Mesothelial cell of epicardium (in vitro differentiated cells): Measurements from ENCODE around the gene NPY4R. TPM values are rescaled to one million over a fixed set of nuclear protein-coding genes. Genes with fewer than 3 reads are reported as not detected.
"Not testable (repeated sequence)": the region's sequence is repeated elsewhere in the genome, so short reads cannot be mapped to it uniquely, and the experiment has no call there.

ENCODE experiments used
- DNase-seq, 2 experiments: peaks; one replicate each; pipeline ENCODE4 v3.0.0; 2021; ENCODE audit warnings: low spot score in 2 of 2; ENCODE audit not compliant: unreplicated experiment in 2 of 2
- H3K27ac Mint-ChIP-seq: 2 replicates; pipeline ENCODE4 v1.8.0; 2021; ENCODE audit warnings: mixed read lengths
- H3K27me3 Mint-ChIP-seq: 2 replicates; pipeline ENCODE4 v1.8.0; 2021; ENCODE audit warnings: low read depth, mixed read lengths
- H3K36me3 Mint-ChIP-seq: 2 replicates; pipeline ENCODE4 v1.8.0; 2021; ENCODE audit warnings: mixed read lengths
- H3K4me1 Mint-ChIP-seq: 2 replicates; pipeline ENCODE4 v1.8.0; 2021; ENCODE audit warnings: mixed read lengths
- H3K4me3 Mint-ChIP-seq: 2 replicates; pipeline ENCODE4 v1.8.0; 2021; ENCODE audit warnings: mild to moderate bottlenecking, moderate library complexity, mixed read lengths
- H3K9me3 Mint-ChIP-seq: 2 replicates; pipeline ENCODE4 v1.8.0; 2021; ENCODE audit warnings: mixed read lengths
- total RNA-seq: library from RNA; stranded (reverse); gene quantifications from 3 replicates; pipeline ENCODE4 v1.2.1, GENCODE V29; 2021

Gene NPY4R
- total RNA-seq, 1 donor from 2014 or later: not detected

- H3K27me3 Mint-ChIP-seq, H3K4me1 Mint-ChIP-seq, DNase-seq, H3K27ac Mint-ChIP-seq, H3K9me3 Mint-ChIP-seq, H3K36me3 Mint-ChIP-seq, H3K4me3 Mint-ChIP-seq: not testable (repeated sequence)
These were observed 18.3 kb downstream of the NPY4R start for GRCh38 chr10:46447439-46447838.

GRCh38 chr10:46445389-46446122, 20.2 kb downstream of the NPY4R start:
- H3K27ac Mint-ChIP-seq, H3K27me3 Mint-ChIP-seq, DNase-seq, H3K4me3 Mint-ChIP-seq, H3K36me3 Mint-ChIP-seq, H3K9me3 Mint-ChIP-seq, H3K4me1 Mint-ChIP-seq: not testable (repeated sequence)

GRCh38 chr10:46443422-46443821, 22.3 kb downstream of the NPY4R start:
- not testable (repeated sequence) for H3K9me3 Mint-ChIP-seq, H3K27me3 Mint-ChIP-seq, H3K4me3 Mint-ChIP-seq, H3K4me1 Mint-ChIP-seq, H3K27ac Mint-ChIP-seq, H3K36me3 Mint-ChIP-seq, DNase-seq

- H3K27ac Mint-ChIP-seq, H3K27me3 Mint-ChIP-seq, H3K36me3 Mint-ChIP-seq, DNase-seq, H3K4me3 Mint-ChIP-seq, H3K4me1 Mint-ChIP-seq, H3K9me3 Mint-ChIP-seq: not testable (repeated sequence)
These were observed 23.0 kb downstream of the NPY4R start for GRCh38 chr10:46442706-46443275.

- not testable (repeated sequence) for H3K36me3 Mint-ChIP-seq, H3K27ac Mint-ChIP-seq, DNase-seq, H3K9me3 Mint-ChIP-seq, H3K4me3 Mint-ChIP-seq, H3K4me1 Mint-ChIP-seq, H3K27me3 Mint-ChIP-seq
These were observed 23.9 kb downstream of the NPY4R start for GRCh38 chr10:46441837-46442278.

GRCh38 chr10:46440942-46441341, 24.8 kb downstream of the NPY4R start:
- H3K27ac Mint-ChIP-seq, H3K4me3 Mint-ChIP-seq, H3K27me3 Mint-ChIP-seq, H3K9me3 Mint-ChIP-seq, H3K36me3 Mint-ChIP-seq, DNase-seq, H3K4me1 Mint-ChIP-seq: not testable (repeated sequence)

GRCh38 chr10:46423550-46423949, 42.2 kb downstream of the NPY4R start:
- not testable (repeated sequence) for H3K9me3 Mint-ChIP-seq, H3K27me3 Mint-ChIP-seq, H3K4me1 Mint-ChIP-seq, H3K36me3 Mint-ChIP-seq, H3K4me3 Mint-ChIP-seq, H3K27ac Mint-ChIP-seq, DNase-seq

GRCh38 chr10:46419570-46420379, 46.0 kb downstream of the NPY4R start:
- not testable (repeated sequence) for DNase-seq, H3K9me3 Mint-ChIP-seq, H3K27ac Mint-ChIP-seq, H3K4me1 Mint-ChIP-seq, H3K4me3 Mint-ChIP-seq, H3K27me3 Mint-ChIP-seq, H3K36me3 Mint-ChIP-seq

- not testable (repeated sequence) for H3K36me3 Mint-ChIP-seq, H3K4me3 Mint-ChIP-seq, H3K9me3 Mint-ChIP-seq, DNase-seq, H3K27ac Mint-ChIP-seq, H3K27me3 Mint-ChIP-seq, H3K4me1 Mint-ChIP-seq
These were observed 47.5 kb downstream of the NPY4R start for GRCh38 chr10:46418283-46418682.

GRCh38 chr10:46415291-46415690, 50.5 kb downstream of the NPY4R start:
- H3K27ac Mint-ChIP-seq, H3K9me3 Mint-ChIP-seq, H3K4me1 Mint-ChIP-seq, DNase-seq, H3K27me3 Mint-ChIP-seq, H3K4me3 Mint-ChIP-seq, H3K36me3 Mint-ChIP-seq: not testable (repeated sequence)

- H3K27me3 Mint-ChIP-seq, H3K4me1 Mint-ChIP-seq, DNase-seq: not testable (repeated sequence)
These were observed 53.1 kb downstream of the NPY4R start for GRCh38 chr10:46412665-46413064.

GRCh38 chr10:46411123-46411522, 54.6 kb downstream of the NPY4R start:
- DNase-seq, H3K4me1 Mint-ChIP-seq, H3K4me3 Mint-ChIP-seq, H3K9me3 Mint-ChIP-seq, H3K36me3 Mint-ChIP-seq, H3K27ac Mint-ChIP-seq, H3K27me3 Mint-ChIP-seq: not testable (repeated sequence)

More at GRCh38 chr10:46412665-46413064, 53.1 kb downstream of the NPY4R start:
- not testable (repeated sequence) for H3K4me3 Mint-ChIP-seq, H3K36me3 Mint-ChIP-seq, H3K27ac Mint-ChIP-seq, H3K9me3 Mint-ChIP-seq
